ENCODE measurements around the gene TMEM200B. TPM values are rescaled to one million over a fixed set of nuclear protein-coding genes. Genes with fewer than 3 reads are reported as not detected.

TMEM200B gene
- total RNA-seq, 4 donors from 2014 or later: 0.91 to 5.3 (median 3.4) TPM

DNA sequence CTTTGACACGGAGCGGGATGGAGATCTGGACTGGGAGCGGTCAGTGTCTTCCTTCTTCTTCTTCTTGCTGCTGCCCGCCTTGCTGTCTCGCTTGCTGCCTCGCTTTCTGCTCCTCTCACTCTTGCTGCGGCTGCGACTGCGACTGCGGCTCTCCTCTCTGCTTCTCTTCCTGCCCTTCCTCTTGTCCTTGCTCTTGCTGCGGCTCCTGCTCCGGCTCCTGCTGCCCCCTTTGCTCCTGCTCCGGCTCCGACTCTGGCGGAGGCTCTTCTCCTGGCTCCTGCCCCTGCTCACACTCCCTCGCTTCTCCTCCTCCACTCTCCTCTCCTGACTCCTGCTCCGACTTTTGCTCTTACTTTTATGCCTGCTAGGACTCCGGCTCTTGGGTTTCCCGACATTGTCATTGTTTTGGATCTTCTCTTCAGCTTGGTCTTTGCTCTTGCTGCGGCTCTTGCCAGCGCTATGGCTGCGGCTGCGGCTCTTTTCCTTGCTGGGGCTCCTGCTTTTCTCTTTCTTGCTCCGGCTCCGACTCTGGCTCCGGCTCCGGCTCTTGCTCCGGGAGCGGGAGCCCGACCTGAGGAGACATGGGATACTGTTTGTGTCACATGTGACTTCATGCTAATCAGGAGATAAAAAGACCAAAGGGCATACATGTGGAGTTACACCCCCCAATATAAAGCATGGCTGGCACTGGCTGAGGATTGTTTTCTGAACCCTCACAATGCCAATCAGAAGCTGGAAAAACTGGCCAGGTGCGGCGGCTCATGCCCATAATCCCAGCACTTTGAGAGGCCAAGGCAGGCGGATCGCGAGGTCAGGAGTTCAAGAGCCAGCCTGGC, 25.2 kb upstream of the TMEM200B start:
- no peak for DNase-seq
- no peak overlapping the region for H3K27ac ChIP-seq
- 95 to 96% methylated on average over 23 to 32 of the region's 35 CpGs for WGBS, 2 donors
- no peak overlapping the region for H3K4me3 ChIP-seq
- H3K9me3 ChIP-seq: no peaks in the 10 kb centered on the region
- no peaks in the 10 kb centered on the region for H3K27me3 ChIP-seq
- no peak for TF ChIP-seq POLR2A (IDR thresholded peaks at IDR 0.05)
- no peak for TF ChIP-seq CTCF (IDR thresholded peaks at IDR 0.05)
- H3K36me3 ChIP-seq: peaks cover 44 to 100% (median 72%) of the 10 kb centered on the region in 3 donors
- intact Hi-C loops (cut with DNase I): no loop called here
- H3K4me1 ChIP-seq: no peaks in the 10 kb centered on the region

DNA sequence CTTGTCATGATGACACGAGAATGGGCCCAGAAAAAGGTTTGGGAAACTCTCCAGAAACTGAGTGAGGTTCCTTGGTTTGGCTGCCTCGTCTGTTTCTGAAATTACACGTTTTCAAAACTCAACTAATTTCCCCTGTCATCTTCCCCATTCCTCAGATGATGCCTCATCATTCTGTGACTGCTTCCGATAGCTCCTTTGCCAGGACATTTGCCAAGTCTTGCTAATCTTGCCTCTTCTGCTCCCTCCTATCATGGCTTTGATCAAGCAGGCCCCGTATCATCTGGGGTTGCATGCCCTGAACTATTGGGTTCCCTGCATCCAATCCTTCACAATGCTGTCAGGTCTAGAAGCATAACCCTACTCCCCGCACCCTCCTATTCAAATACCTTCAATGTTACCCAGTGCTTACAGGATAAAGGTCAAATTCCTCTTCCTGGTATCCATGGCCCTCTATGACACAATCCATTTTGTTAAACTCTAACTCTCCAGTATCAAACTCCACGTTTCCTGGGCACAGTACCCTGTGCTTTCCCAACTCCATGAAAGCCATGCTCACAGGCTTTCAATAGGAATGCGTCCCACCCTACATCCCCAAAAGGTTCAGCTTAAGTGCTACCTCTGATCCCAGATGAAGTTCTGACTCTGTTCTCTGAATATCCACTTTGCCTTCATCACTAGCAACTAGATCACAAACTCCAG, 22.2 kb upstream of the TMEM200B start:
- TF ChIP-seq CTCF (IDR thresholded peaks at IDR 0.05) (no peak), POLR2A (IDR thresholded peaks at IDR 0.05) (no peak)
- intact Hi-C loops (cut with DNase I): no loop called here
- peak overlapping the region in 3 of 4 donors; percentile 41 to 52 (median 42) for H3K27ac ChIP-seq
- no peaks in the 10 kb centered on the region for H3K9me3 ChIP-seq
- H3K4me3 ChIP-seq: no peak overlapping the region
- H3K36me3 ChIP-seq: peaks cover 38 to 77% (median 43%) of the 10 kb centered on the region in 3 donors
- DNase-seq: no peak
- H3K27me3 ChIP-seq: no peaks in the 10 kb centered on the region
- WGBS, 2 donors: 55 to 62% methylated on average over 8 of the region's 8 CpGs
- H3K4me1 ChIP-seq: no peaks in the 10 kb centered on the region

DNA sequence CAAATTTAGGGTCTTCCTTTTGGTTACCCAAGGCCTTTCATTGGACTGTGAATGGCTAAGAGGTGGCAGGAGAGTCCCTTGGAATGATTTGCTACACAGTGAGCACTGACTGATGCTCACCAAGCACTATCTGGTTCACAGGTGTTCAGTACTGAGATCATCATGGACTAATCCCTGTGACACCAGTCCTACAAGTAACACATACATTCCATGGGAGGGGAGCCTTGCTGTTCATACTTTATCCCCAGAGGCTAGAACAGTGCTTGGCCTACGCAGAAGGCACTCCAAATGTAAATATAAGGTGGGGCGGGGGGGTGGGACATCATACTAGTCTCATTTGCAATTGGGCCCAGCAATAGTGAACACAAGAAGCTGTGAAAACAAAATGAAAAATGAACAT, 20.5 kb upstream of the TMEM200B start:
- TF ChIP-seq CTCF (IDR thresholded peaks at IDR 0.05): no peak
- TF ChIP-seq POLR2A (IDR thresholded peaks at IDR 0.05): no peak
- Histone ChIP-seq H3K4me3 (no peak overlapping the region), H3K9me3 (no peaks in the 10 kb centered on the region), H3K27ac (no peak overlapping the region), H3K4me1 (no peaks in the 10 kb centered on the region), H3K36me3 (peaks cover 21 to 60% (median 26%) of the 10 kb centered on the region in 3 donors), H3K27me3 (no peaks in the 10 kb centered on the region)
- WGBS, 2 donors: 89 to 90% methylated on average over 2 of the region's 2 CpGs
- no peak for DNase-seq
- intact Hi-C loops (cut with DNase I): no loop called here

- Histone ChIP-seq H3K9me3 (no peaks in the 10 kb centered on the region), H3K4me1 (no peaks in the 10 kb centered on the region), H3K27me3 (no peaks in the 10 kb centered on the region), H3K36me3 (peaks cover 7 to 46% (median 12%) of the 10 kb centered on the region in 3 donors), H3K4me3 (no peak overlapping the region), H3K27ac (no peak overlapping the region)
- intact Hi-C loops (cut with DNase I): no loop called here
- 81 to 94% methylated on average over 2 of the region's 2 CpGs for WGBS, 2 donors
- no peak for DNase-seq
- TF ChIP-seq POLR2A (IDR thresholded peaks at IDR 0.05) (no peak), CTCF (IDR thresholded peaks at IDR 0.05) (no peak)
These were observed 19.0 kb upstream of the TMEM200B start for GRCh38 chr1:29142714-29143113.

DNA sequence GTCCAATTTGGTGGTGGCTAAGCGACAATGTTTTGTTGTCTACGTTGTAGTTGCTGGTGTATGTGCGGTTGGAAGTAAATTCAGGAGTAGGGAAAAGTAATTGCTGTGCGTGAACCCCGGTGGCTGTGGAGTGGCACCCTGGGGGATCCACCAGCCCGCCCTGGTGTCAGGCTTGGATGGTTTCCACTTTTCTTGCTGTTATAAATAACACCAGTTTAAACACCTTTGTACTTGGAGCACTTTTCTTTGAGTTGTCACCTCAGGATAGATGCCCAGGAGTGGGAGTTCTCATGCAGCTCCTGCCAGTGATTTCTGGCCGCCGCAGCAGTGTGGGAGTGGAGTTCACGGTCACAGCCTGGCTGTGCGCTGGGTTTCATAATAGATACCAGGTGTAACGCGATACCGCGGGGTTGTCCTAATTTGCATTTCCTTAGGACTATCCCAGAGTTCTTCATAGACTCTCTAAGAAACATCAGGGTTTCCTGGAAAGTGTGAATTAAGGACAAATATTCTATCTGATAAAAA, 12.8 kb upstream of the TMEM200B start:
- H3K27me3 ChIP-seq: peaks cover 0 to 20% (median 0%) of the 10 kb centered on the region in 4 donors
- H3K27ac ChIP-seq: no peak overlapping the region
- 41 to 47% methylated on average over 13 to 14 of the region's 14 CpGs for WGBS, 2 donors
- no peaks in the 10 kb centered on the region for H3K9me3 ChIP-seq
- peaks cover 0 to 26% (median 7%) of the 10 kb centered on the region in 3 donors for H3K4me1 ChIP-seq
- H3K36me3 ChIP-seq: no peaks in the 10 kb centered on the region
- DNase-seq: no peak
- H3K4me3 ChIP-seq: no peak overlapping the region
- intact Hi-C loops (cut with DNase I): no loop called here
- no peak for TF ChIP-seq CTCF (IDR thresholded peaks at IDR 0.05)
